Neural progenitor cell (in vitro differentiated cells): ENCODE results near the gene AFF3.

Experiments used
- CTCF ChIP-seq: fragments of 200-600 bp; sonication (generic); IDR thresholded peaks from 2 replicates; pipeline ENCODE4 v1.5.1; 2017; ENCODE audit warnings: antibody characterized with exemption, mild to moderate bottlenecking
- EZH2 ChIP-seq: fragments of 200-600 bp; sonication (generic); IDR thresholded peaks from 2 replicates; pipeline ENCODE4 v1.6.1; 2017; ENCODE audit warnings: antibody characterized with exemption, mild to moderate bottlenecking, moderate library complexity
- EZH2phosphoT487 ChIP-seq: fragments of 200-600 bp; sonication (generic); IDR thresholded peaks from 2 replicates; pipeline ENCODE4 v1.6.1; 2017; ENCODE audit warnings: antibody characterized with exemption

GRCh38 chr2:100180503-100180902 is 38.1 kb upstream of the AFF3 start:
- no peak for TF ChIP-seq CTCF
- TF ChIP-seq EZH2, result no peak
- TF ChIP-seq EZH2phosphoT487, result no peak
